CD14-positive monocyte (primary cell): ENCODE data around the gene GRIK5. TPM values are rescaled to one million over a fixed set of nuclear protein-coding genes. Genes with fewer than 3 reads are reported as not detected.

Experiments
- DNase-seq, 3 donors: peaks; one replicate each; pipeline ENCODE4 v3.0.0-alpha.2; 2011 to 2022
- H2AFZ ChIP-seq: 2 replicates; pipeline ENCODE4 v1.6.0; 2012; ENCODE audit warnings: mild to moderate bottlenecking, low read depth, low read length, inconsistent platforms; ENCODE audit not compliant: insufficient read depth, poor library complexity, severe bottlenecking
- H3K27ac ChIP-seq, 2 donors: 1 replicate in 1 of 2; 2 replicates in 1 of 2; pipeline ENCODE4 v1.5.1; 2012 to 2013; ENCODE audit warnings: low read length in 2 of 2, control low read depth in 1 of 2, inconsistent platforms in 1 of 2, low read depth in 1 of 2, mild to moderate bottlenecking in 1 of 2
- H3K27me3 ChIP-seq, 2 donors: one replicate each; pipeline versions ENCODE4 v1.6.0 to v1.6.1; 2011 to 2013; ENCODE audit warnings: low read length in 2 of 2; ENCODE audit not compliant: control insufficient read depth in 2 of 2, insufficient read depth in 2 of 2
- H3K36me3 ChIP-seq, 2 donors: replicated peaks in 1 of 2; 1 replicate in 1 of 2; 2 replicates in 1 of 2; pipeline versions ENCODE4 v1.5.1 to v1.6.1; 2012 to 2013; ENCODE audit warnings: low read length in 2 of 2, control low read depth in 1 of 2, inconsistent platforms in 1 of 2, mild to moderate bottlenecking in 1 of 2; ENCODE audit not compliant: insufficient read depth in 2 of 2, control insufficient read depth in 1 of 2
- H3K4me1 ChIP-seq, 2 donors: 1 replicate in 1 of 2; 2 replicates in 1 of 2; pipeline versions ENCODE4 v1.5.1 to v1.6.1; 2012 to 2013; ENCODE audit warnings: low read length in 2 of 2, control low read depth in 1 of 2, inconsistent platforms in 1 of 2, mild to moderate bottlenecking in 1 of 2, moderate library complexity in 1 of 2; ENCODE audit not compliant: insufficient read depth in 2 of 2, control insufficient read depth in 1 of 2
- H3K4me2 ChIP-seq: replicated peaks from 2 replicates; pipeline ENCODE3; 2012; ENCODE audit warnings: low read length, moderate library complexity, mild to moderate bottlenecking; ENCODE audit not compliant: poor library complexity, severe bottlenecking; ENCODE audit errors: extremely low read depth
- H3K4me3 ChIP-seq, 3 experiments: fragments of 200-600 bp in 1 of 3; sonication (generic) in 1 of 3; replicated peaks in 1 of 3; 1 replicate in 2 of 3; 2 replicates in 1 of 3; pipeline ENCODE4 v1.5.1; 2011 to 2013; ENCODE audit warnings: low read length in 3 of 3, mild to moderate bottlenecking in 3 of 3, control low read depth in 2 of 3, low read depth in 2 of 3, inconsistent platforms in 1 of 3, moderate library complexity in 1 of 3
- H3K79me2 ChIP-seq: 2 replicates; pipeline ENCODE4 v1.6.0; 2012; ENCODE audit warnings: mild to moderate bottlenecking, control low read depth, inconsistent platforms, low read length, moderate library complexity; ENCODE audit not compliant: insufficient read depth
- H3K9ac ChIP-seq: 2 replicates; pipeline ENCODE4 v1.6.0; 2017; ENCODE audit warnings: low read length, mild to moderate bottlenecking; ENCODE audit not compliant: insufficient read depth, poor library complexity, severe bottlenecking
- H3K9me3 ChIP-seq, 2 donors: replicated peaks in 1 of 2; 1 replicate in 1 of 2; 2 replicates in 1 of 2; pipeline versions ENCODE4 v1.5.1 to v1.6.1; 2012 to 2013; ENCODE audit warnings: low read length in 2 of 2, control low read depth in 1 of 2; ENCODE audit not compliant: control insufficient read depth in 1 of 2, insufficient read depth in 1 of 2
- H4K20me1 ChIP-seq: 2 replicates; pipeline ENCODE4 v1.6.0; 2012; ENCODE audit warnings: mild to moderate bottlenecking, low read length, control low read depth, moderate library complexity; ENCODE audit not compliant: insufficient read depth
- H3K27ac Mint-ChIP-seq, 7 donors: one replicate each; pipeline ENCODE4 v1.8.0; 2020; ENCODE audit warnings: mild to moderate bottlenecking in 7 of 7, mixed read lengths in 7 of 7, moderate library complexity in 6 of 7, inconsistent platforms in 2 of 7
- H3K27me3 Mint-ChIP-seq, 3 donors: one replicate each; pipeline ENCODE4 v1.8.0; 2021 to 2022; ENCODE audit warnings: low read depth in 3 of 3, mild to moderate bottlenecking in 3 of 3, mixed read lengths in 3 of 3, moderate library complexity in 3 of 3, inconsistent platforms in 1 of 3
- H3K36me3 Mint-ChIP-seq, 2 donors: one replicate each; pipeline ENCODE4 v1.8.0; 2020; ENCODE audit warnings: mixed read lengths in 2 of 2, inconsistent platforms in 1 of 2, mild to moderate bottlenecking in 1 of 2
- H3K4me1 Mint-ChIP-seq: one replicate; pipeline ENCODE4 v1.8.0; 2020; ENCODE audit warnings: mild to moderate bottlenecking, mixed read lengths
- H3K4me3 Mint-ChIP-seq, 2 donors: one replicate each; pipeline ENCODE4 v1.8.0; 2020; ENCODE audit warnings: mild to moderate bottlenecking in 2 of 2, mixed read lengths in 2 of 2, moderate library complexity in 1 of 2
- H3K9me3 Mint-ChIP-seq, 7 donors: one replicate each; pipeline ENCODE4 v1.8.0; 2020 to 2022; ENCODE audit warnings: mixed read lengths in 7 of 7, mild to moderate bottlenecking in 6 of 7, moderate library complexity in 6 of 7, inconsistent platforms in 2 of 7
- WGBS: methylation state at CpG from one replicate; pipeline ENCODE4 v1.1.5; 2013; ENCODE audit warnings: missing lambda C conversion rate; ENCODE audit not compliant: insufficient coverage; 5-methylcytosine and 5-hydroxymethylcytosine counted together
- intact Hi-C, 2 donors: fragments of 100-400 bp; cut with micrococcal nuclease; formaldehyde crosslinking; loops; one replicate each; pipeline versions ENCODE4 v1.15.0 to v1.15.1; 2023
- polyA plus RNA-seq, 3 donors: library from polyadenylated mRNA; depleted of rRNA in 1 of 3; unstranded in 2 of 3; stranded (reverse) in 1 of 3; fragments of 300-500 nt in 2 of 3; fragments of >200 nt in 1 of 3; fragmentation: Illumina TruSeq in 2 of 3; gene quantifications; 1 replicate in 2 of 3; 2 replicates in 1 of 3; pipeline ENCODE4 v1.2.3, GENCODE V29; 2012 to 2021
- TF ChIP-seq, protein P1 (sequence below): fragments of 200-600 bp; IDR thresholded peaks from one replicate; pipeline ENCODE4 v1.8.0; 2022; ENCODE audit warnings: antibody characterized with exemption, mild to moderate bottlenecking

The GRIK5 gene
- polyA plus RNA-seq, 3 donors: 0.12 to 0.28 TPM; not detected in 1

DNA sequence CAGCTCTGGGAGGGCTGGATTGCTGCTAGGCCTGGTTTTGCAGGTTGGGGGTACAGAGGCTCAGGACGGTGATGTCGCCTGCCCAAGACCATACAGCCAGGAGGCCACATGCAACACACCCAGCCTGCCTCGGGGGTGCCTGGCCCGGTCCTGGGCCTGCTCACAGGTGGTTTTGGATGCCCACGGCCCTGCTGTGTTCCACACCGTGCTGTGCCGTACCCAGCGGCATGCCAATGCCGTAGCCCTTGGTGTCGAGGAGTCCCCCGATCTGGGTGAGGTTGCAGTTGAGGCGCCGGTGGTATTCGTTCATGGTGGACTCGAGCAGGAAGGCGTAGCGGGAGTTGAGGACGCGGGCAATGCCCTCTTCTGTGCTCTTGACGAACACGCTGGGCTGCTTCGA is 64.5 kb downstream of the GRIK5 start:
- H3K9ac ChIP-seq: no peak overlapping the region
- no peak overlapping the region for H3K4me2 ChIP-seq
- no peaks in the 10 kb centered on the region for H3K36me3 ChIP-seq
- Mint-ChIP-seq H3K27ac (peak overlapping the region in 1 of 7 donors; percentile 17), H3K27me3 (peaks cover 8 to 22% (median 12%) of the 10 kb centered on the region in 3 donors), H3K4me1 (no peaks in the 10 kb centered on the region), H3K9me3 (peaks cover 0 to 1% (median 0%) of the 10 kb centered on the region in 7 donors), H3K36me3 (no peaks in the 10 kb centered on the region), H3K4me3 (no peak overlapping the region)
- H3K4me3 ChIP-seq: no peak overlapping the region
- H3K27me3 ChIP-seq: peaks cover 0 to 5% of the 10 kb centered on the region in 2 donors
- intact Hi-C loops: no loop called here
- H3K27ac ChIP-seq: no peak overlapping the region
- H2AFZ ChIP-seq: no peak overlapping the region
- TF ChIP-seq, protein P1, sequence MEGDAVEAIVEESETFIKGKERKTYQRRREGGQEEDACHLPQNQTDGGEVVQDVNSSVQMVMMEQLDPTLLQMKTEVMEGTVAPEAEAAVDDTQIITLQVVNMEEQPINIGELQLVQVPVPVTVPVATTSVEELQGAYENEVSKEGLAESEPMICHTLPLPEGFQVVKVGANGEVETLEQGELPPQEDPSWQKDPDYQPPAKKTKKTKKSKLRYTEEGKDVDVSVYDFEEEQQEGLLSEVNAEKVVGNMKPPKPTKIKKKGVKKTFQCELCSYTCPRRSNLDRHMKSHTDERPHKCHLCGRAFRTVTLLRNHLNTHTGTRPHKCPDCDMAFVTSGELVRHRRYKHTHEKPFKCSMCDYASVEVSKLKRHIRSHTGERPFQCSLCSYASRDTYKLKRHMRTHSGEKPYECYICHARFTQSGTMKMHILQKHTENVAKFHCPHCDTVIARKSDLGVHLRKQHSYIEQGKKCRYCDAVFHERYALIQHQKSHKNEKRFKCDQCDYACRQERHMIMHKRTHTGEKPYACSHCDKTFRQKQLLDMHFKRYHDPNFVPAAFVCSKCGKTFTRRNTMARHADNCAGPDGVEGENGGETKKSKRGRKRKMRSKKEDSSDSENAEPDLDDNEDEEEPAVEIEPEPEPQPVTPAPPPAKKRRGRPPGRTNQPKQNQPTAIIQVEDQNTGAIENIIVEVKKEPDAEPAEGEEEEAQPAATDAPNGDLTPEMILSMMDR: no peak
- H3K79me2 ChIP-seq: no peaks in the 10 kb centered on the region
- H4K20me1 ChIP-seq: no peaks in the 10 kb centered on the region
- no peak for DNase-seq
- 97% methylated on average over 22 of the region's 22 CpGs for WGBS
- H3K9me3 ChIP-seq: no peaks in the 10 kb centered on the region
- H3K4me1 ChIP-seq: no peaks in the 10 kb centered on the region

DNA sequence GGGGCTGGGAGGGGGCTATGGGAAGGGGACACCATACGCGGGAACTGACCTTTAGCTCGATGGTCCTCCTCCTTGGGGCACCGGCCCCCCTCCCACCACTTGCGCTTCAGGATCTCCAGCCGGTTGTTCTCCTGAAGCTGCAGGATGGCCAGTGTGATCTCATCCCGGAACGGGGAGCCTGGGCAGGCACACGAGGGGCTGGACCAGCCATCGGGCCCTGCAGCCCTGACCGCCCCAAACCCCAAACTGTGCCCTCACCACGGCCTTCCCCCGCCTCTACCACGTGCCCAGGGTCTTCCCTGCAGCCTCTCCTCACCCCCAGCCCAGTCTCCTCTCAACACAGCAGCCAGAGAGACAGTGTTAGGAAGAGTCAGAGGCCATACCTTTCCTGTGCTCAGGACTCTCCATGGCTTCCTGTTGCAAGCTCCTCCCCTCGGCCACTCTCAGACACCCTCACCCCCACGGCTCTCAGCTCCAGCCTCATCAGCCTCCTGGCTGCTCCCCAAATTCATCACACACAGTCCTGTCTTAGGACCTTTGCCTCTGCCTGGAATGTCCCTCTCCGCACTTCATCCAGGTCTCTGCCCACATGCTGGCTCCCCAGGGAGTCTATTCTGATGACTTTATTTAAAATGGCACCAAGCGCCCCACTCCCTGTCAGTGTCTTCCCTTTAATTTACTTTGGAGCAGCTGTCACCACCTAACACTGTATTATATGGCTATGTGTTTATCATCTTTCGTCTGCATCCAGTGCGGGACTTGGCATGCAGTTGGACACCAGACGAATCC is 66.3 kb downstream of the GRIK5 start:
- H3K27me3 Mint-ChIP-seq: peaks cover 23 to 36% (median 25%) of the 10 kb centered on the region in 3 donors
- H3K4me2 ChIP-seq: no peak overlapping the region

More for the DNA sequence above, 66.3 kb downstream of the GRIK5 start:
- Histone ChIP-seq H2AFZ (no peak overlapping the region), H3K36me3 (no peaks in the 10 kb centered on the region), H3K27ac (no peak overlapping the region), H3K4me1 (no peaks in the 10 kb centered on the region), H3K27me3 (peaks cover 13 to 20% of the 10 kb centered on the region in 2 donors), H3K9me3 (peaks cover 0 to 5% of the 10 kb centered on the region in 2 donors), H3K9ac (no peak overlapping the region), H3K79me2 (no peaks in the 10 kb centered on the region), H4K20me1 (no peaks in the 10 kb centered on the region), H3K4me3 (no peak overlapping the region)
- Mint-ChIP-seq H3K36me3 (peaks cover 0 to 5% of the 10 kb centered on the region in 2 donors), H3K4me1 (peaks cover 2% of the 10 kb centered on the region), H3K4me3 (no peak overlapping the region), H3K27ac (no peak overlapping the region), H3K9me3 (peaks cover 0 to 3% (median 0%) of the 10 kb centered on the region in 7 donors)
- no peak for DNase-seq
- TF ChIP-seq, protein P1: no peak
- intact Hi-C loops: no loop called here
- 88% methylated on average over 18 of the region's 21 CpGs for WGBS
